Midbrain (tissue), 1 donor: ENCODE data around the gene MCL1.

Experiments used
- DNase-seq: peaks from one replicate; lab custom pipeline; 2025; lab: John Stamatoyannopoulos, UW

MCL1 gene

GRCh38 chr1:150537732-150538684 is 41.4 kb downstream of the MCL1 start:
- DNase-seq = no peak

GRCh38 chr1:150536836-150537731 is 42.3 kb downstream of the MCL1 start:
- DNase-seq = no peak

- DNase-seq = no peak
Observed at GRCh38 chr1:150535511-150536287, 43.7 kb downstream of the MCL1 start.

GRCh38 chr1:150534002-150534401 is 45.4 kb downstream of the MCL1 start:
- DNase-seq = no peak

GRCh38 chr1:150532860-150533259 is 46.5 kb downstream of the MCL1 start:
- no peak for DNase-seq

GRCh38 chr1:150530491-150531159 is 48.8 kb downstream of the MCL1 start:
- DNase-seq = no peak

GRCh38 chr1:150529017-150529416 is 50.4 kb downstream of the MCL1 start:
- DNase-seq = no peak

- DNase-seq = no peak
Observed at GRCh38 chr1:150528196-150528595, 51.2 kb downstream of the MCL1 start.

GRCh38 chr1:150525348-150525747 is 54.1 kb downstream of the MCL1 start:
- no peak for DNase-seq
